GM19467 (cell line): Measurements from ENCODE around the gene PDE7B.

Experiments
- ATAC-seq: cut with Tn5 transposase; IDR thresholded peaks from one replicate; pipeline ENCODE4 v1.9.1; 2021; ENCODE audit warnings: mild to moderate bottlenecking, moderate library complexity; ENCODE audit not compliant: unreplicated experiment

PDE7B gene

DNA sequence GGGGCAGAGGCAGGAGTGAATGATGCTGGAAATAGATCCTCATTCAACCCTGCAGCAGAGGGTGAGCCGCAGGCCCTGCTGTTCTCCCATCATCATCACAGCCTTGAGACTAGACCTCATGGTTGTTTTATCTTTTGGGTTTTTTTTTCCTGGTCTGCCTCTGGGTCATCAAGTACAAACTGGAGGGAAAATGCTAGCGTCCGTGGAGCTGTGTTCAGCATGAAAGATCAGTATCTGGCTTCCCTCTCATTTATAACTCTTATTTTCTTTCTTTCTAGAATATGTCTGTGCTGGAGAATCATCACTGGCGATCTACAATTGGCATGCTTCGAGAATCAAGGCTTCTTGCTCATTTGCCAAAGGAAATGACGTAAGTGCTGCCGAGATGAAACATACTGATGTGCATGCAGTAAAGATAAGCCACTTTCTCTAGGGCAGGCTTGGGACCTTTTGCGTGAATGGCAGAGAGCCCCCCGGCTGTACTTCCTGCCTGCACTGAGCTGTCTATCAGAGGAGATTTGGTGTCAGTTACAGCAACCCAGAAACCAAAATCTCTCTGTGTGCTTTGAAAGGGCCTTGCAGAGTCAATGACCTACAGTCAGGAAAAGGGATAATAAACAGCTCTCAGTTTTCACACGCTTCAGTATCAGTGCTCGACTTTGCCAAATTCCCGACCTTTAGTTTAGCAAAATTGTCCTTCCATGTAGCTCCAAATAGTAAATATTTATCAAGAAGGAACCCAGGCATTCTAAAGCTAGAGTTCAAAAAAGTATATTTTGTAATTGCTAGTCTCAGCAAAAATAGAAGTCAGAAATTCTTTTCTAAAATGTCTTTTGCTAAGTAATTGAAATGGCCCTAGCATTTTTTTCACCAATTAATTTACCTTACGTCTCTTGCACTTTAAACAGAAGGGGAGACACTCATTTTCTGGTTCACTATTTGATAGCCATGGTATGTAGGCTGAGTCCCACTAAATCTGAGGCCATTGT is 322.3 kb downstream of the PDE7B start:
- no peak for ATAC-seq

DNA sequence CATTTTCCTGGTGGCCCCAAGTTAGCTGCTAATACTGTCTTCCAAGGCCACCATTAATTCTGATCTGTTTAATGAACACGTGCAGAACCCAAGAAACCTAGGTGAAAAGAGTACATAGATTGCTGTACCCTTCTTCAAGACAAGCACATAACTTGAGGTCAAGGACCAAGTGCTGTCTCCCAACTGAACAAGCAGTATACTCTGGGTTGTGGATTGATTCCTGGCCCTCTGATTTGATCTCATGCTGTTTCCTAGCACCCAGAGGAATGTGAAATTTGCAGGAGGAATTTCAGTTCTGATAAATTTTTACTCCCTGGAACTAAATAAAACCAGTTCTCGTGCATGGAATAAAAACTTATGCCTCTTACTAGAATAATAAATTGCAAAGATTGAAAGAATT is 323.0 kb downstream of the PDE7B start:
- ATAC-seq, result no peak

DNA sequence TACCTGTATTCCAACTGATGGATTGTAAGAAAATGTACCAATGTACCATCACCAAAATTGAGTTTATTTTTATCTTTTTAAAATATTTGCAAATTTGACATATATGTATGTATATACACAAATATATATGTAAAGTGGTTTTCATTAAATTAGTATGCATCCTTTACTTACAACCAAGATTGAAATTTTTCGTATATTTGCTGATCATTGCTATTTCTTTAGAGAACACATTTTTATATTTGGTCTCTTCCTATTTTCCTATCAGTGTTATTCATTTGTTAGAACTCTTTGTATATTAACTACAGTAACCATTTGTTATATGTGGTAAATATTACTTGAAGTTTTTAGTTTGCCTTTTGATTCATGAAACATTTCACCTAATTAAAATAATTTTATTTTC is 324.4 kb downstream of the PDE7B start:
- no peak for ATAC-seq

DNA sequence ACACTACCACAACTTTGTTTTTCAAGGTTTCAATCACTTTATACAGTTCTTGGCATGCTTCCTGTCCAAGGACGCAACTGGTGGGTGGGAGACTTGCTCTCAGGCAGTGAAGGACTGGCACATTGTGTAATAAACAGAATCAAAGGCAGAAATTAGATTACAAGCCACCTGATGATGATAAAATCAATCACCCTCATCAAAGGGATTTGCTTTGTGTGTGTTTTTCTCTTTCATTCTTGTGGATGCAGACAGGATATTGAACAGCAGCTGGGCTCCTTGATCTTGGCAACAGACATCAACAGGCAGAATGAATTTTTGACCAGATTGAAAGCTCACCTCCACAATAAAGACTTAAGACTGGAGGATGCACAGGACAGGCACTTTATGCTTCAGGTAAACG is 327.2 kb downstream of the PDE7B start:
- no peak for ATAC-seq

DNA sequence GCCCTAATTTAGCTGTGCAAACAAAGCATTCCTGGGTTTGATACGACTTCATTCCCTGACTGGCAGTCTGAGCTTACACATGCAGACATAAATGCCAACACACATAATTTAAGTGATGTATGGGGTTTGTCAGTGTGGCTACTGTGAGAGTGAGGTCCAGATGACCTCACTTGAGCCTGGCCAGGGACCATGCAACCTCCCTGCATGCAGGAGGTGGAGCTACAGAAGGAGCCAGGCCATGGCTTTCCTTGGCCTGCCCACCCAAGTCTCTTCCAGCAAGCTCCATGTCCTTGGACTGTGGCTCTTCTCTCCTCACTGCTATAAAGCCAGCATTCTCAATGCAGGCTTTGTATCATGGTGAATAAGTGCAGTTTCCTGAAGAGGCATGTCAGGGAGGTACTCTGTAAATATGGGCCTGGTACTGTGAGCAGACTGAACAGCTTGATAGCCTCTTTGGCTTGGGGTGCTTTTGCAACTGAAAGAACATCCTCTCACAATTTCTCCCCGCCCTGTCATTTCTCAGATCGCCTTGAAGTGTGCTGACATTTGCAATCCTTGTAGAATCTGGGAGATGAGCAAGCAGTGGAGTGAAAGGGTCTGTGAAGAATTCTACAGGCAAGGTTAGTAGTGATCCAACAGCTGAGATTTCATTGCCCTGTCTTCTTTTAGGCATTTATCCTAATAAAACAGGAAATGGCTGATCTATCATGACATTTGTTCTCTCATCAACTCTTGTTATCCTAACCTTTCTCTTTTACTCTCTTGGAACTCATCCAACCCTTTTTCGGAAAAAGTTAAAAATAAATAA is 329.4 kb downstream of the PDE7B start:
- ATAC-seq, result no peak

DNA sequence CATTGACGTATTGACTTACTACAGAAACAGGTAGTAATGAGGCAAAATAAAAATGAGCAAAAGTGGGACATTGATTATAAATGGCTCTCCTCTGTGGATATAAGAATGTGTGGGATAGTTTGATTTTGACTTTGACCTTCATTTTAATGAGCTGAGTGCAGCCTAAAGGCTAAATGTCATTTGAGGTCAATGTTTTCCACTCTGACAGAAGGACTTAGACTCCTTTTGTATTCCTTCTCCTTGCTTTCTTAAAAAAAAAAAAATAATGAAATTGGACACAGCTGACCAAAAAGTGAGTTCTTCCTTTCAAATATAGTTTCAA is 330.0 kb downstream of the PDE7B start:
- ATAC-seq, result no peak

DNA sequence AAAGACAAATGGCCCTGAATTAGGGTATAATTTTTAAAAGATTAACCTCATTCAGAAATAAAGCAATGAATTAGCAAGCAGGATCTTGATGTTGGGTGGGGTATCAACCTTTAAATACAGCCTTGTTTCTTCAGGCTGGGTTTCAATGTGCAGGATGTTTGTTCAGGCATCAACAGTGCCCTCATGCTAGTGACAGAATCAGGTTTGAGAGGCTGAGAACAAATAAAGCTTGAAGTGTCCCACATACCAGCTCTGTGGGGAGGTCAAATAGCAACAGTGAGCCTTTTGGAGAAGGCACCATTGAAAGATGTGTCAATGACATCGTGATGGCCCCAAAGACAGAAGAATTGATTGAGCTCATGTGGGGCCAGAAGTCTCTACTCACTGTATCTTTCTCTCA is 330.4 kb downstream of the PDE7B start:
- ATAC-seq, result no peak

DNA sequence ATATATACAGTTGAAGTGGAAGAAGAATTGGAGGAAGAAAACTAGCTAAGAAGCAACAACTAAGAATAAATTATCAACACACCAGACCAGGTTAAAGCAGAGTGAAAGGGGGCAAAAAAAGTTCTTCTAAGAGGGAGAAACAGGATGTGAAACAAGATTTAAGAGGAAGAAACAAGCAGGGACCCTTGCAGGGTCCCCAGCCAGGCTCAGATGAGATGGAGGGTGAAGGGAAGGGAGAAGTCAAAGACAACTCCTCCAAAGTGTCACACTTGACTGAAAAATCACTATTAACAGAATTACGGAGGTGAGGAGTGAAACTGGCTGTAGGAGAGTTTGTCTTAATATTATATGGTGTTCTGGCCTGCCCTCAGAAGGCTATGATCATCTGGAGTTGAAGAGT is 333.2 kb downstream of the PDE7B start:
- ATAC-seq, result no peak

DNA sequence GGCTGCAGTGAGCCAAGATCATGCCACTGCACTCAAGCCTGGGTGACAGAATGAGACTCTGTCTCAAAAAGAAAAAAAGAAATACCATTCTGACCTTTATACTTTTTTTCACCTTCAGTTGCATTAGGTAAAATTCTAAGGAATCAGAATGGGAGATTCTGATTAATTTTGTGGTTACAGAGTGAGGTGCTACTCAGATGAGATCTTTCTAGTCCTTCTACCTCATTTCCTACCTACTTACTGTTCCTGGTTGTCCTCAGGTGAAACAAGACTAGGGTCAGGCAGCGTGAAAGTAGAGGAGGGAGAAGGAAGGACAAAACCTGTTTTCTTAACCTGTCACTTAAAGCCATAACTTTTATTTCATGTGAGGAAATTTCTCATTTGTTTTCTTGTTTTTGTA is 334.9 kb downstream of the PDE7B start:
- no peak for ATAC-seq

DNA sequence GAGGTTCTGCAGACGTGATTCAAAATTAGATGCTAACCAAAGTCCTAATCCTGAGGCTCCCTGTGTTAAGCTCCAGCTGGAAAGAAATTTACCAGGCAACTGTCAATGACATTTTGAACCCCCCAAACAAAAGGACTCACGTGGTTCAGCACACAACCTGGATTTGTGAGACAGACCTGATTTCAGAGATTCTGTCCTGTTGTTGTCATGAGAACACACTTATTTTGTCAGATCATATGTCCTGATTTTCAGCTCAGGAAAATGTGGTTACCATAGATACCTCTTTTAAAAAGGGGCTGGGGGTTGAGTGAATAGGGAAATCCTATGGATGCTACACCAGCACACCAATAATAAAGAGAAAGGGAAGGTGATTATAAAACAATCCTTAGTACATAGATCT is 337.0 kb downstream of the PDE7B start:
- no peak for ATAC-seq

DNA sequence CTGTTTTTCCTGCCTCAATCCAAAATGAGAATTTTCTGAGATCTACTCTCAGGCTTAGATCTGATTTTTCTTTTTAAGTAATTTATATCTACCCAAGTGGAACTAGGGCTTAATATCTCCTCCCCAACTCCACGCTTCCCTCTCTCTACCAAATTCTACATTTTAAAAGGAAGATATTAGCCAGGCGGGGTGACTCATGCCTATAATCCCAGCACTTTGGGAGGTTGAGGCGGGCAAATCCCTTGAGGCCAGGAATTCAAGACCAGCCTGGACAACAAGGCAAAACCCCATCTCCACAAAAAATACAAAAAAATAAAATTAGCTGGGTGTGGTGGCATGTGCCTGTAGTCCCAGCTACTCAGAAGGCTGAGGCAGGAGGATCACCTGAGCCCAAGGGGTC is 337.6 kb downstream of the PDE7B start:
- ATAC-seq, result no peak

DNA sequence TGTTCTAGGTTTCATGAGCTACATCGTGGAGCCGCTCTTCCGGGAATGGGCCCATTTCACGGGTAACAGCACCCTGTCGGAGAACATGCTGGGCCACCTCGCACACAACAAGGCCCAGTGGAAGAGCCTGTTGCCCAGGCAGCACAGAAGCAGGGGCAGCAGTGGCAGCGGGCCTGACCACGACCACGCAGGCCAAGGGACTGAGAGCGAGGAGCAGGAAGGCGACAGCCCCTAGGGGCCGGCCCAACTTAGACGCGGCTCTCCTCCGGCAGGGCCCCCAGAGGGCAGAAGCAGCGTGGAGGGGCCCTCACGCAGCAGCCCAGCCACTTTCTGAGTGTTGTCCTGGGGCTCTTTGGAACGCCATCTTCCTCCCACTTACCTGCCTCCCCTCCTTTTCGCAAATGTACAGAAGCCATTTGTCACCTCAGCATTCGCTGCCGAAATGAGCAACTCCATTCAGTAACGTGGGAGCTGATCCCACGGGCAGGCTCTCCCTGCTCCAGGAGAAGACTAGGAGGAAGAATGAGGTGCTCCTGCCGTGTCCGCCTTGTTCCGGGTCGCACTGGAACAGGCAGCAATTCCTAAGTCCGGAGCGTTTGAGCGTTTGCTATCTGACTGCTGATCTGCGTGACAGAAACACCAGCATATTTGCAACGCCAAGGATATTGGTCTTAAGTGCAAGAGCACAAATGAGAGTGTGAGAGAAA is 340.3 kb downstream of the PDE7B start:
- no peak for ATAC-seq

DNA sequence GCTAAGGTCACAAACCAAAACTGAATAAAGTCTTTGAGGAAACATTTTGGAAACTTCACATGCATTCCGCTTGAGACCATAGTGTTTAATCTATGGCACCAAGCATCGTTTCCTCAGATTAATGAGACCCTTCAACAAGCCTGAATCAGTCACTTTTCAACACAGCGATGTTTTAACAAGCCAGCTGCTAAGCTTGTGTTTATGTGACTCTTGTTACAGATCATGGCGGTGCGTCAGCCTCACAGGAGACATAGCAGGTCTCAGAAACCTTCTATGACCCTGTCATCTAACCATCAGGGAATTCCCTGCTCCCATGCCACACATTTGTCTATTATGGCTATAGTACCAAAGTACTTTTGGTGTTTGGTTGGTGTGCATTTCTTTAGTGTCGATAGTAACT is 341.4 kb downstream of the PDE7B start:
- no peak for ATAC-seq

DNA sequence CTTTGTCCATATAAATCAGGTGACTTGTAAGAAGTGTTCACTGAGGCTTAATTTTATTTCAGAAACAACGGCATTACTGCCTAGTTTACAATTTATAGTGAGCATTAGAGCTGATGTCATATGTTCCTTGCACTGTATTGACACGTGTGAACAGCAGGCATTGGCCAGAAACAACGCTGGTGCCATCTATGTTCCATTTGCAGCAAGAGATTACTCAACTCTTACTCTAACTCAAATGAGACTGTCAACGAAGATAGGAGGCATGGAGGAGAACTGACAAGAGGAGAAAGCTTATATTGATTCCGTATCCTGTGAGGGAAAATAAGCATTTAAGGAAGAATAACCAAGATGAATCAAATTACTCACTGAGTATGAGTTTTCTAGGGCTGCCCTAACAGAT is 350.2 kb downstream of the PDE7B start:
- ATAC-seq, result no peak

DNA sequence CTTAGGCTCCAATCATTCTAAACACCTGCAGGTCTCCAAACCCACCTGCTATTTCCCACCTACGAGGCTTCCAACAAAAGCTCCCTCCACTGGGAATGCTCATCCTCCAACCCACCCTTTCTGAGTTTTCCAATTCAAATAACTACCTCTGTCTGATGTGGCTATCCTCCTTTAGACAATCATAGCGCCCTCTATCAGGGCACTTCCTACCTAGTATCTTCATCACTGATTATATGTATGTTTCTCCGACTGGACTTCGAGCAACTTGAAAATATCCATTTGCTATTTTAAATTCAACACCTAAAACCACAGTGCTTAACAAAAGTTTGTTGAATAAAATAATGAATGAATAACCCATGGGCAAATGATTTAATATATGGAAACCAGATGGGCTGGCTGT is 357.3 kb downstream of the PDE7B start:
- ATAC-seq, result no peak

DNA sequence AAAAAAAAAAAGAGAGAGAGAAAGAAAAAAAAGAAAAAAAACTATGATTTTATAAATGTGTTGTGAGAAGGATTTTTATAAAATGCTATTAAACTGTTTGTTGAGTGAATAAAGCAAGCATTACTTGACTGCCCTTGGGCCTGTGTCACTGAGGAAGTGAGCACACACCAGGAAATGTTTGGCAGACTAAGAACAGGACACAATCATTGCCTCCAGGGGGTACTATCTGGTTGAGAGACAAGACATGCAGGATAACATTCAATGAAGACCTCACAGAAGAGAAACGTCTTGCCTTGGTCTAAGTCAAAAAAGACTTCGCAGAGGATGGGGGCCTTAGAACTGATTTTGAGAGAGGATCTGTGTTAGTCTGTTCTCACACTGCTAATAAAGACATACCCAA is 358.0 kb downstream of the PDE7B start:
- no peak for ATAC-seq

DNA sequence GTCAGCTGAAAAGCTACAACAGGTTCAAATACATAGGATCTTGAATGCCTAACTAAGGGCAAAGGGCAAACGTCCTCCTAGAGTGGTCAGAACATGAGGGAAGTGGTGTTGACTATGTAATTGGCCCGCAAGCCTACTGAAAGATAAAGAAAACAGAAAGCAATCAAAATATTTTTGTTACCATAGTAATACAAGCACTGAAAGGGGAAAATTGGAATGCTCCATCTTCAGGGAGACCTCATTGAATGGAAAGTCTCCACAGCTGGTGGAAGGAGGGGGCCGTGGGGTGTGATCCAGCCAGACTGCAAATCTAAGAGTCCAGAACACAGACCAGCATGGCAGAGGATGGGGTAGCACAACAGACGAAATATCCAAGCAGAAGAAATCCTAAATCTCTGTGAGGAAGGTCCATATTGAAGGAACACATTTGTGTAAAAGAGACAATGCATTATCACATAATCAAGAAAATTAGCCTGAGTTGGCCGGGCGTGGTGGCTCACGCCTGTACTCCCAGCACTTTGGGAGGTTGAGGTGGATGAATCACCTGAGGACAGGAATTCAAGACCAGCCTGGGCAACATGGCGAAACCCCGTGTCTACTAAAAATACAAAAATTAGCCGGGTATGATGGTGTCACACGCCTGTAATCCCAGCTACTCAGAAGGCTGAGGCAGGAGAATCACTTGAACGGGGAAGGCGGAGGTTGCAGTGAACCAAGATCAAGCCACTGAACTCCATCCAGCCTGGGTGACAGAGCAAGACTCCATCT is 359.1 kb downstream of the PDE7B start:
- no peak for ATAC-seq

DNA sequence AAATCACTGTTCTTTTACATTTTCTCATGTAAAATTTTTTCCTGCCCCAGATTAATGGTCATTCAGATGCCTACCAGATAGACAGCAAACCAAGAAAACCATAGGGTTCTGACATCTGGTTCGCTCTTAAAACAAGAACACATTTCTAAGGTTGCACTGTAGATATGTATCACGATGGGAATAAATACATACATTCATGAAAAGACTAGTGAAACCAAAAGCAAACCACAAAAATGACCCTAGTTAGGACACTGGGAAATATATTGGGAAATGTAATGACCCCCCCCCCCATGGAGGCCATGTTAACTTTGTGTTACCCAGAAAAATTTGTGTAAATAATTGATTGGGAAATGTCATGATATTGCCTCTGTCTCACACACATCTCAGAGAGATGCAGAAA is 361.1 kb downstream of the PDE7B start:
- ATAC-seq, result no peak

DNA sequence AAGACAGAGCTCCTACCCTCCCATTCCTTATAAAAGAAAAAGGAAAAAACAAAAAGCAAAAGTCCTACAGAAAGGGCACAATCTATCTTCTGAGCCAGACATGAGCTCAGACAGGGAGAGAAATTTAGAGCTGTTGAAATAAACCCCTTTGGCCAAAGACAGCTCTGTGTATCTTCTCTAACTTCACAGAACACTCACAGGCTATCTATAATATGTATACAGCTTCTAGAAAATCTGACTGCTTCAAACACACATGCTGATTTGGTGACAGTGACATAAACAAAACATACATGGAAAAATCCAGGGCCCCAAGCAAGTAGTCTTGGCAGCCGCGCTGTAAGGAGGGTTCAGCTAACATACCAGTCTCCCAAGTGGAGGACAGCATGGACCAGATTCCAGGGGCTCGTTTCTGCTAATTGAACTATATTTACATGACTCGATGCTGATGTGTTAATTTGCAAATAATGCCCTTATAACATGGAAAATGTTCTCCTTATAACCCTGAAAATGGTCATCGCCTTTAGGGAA is 361.6 kb downstream of the PDE7B start:
- no peak for ATAC-seq

DNA sequence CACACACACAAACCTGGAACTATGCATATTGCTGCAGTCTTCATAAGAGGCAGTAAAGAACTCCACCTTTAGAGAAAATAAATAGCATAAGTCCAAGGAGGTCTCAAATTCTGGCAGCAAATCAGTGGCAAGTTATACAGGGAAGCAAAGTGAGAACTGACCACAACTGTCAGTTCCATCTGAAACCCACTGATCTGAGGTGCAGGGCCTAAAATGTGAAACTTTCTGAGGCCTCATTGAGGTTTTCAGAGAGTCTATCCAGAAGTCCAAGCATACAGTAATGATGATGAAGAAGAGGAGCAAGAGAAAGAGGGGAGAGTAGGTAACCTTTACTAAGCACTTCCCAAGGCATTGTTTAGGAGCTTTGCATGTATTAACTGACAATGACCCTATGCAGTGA is 362.4 kb downstream of the PDE7B start:
- ATAC-seq, result no peak
